Measurements from ENCODE around the gene AQP6.

AQP6 gene

DNA sequence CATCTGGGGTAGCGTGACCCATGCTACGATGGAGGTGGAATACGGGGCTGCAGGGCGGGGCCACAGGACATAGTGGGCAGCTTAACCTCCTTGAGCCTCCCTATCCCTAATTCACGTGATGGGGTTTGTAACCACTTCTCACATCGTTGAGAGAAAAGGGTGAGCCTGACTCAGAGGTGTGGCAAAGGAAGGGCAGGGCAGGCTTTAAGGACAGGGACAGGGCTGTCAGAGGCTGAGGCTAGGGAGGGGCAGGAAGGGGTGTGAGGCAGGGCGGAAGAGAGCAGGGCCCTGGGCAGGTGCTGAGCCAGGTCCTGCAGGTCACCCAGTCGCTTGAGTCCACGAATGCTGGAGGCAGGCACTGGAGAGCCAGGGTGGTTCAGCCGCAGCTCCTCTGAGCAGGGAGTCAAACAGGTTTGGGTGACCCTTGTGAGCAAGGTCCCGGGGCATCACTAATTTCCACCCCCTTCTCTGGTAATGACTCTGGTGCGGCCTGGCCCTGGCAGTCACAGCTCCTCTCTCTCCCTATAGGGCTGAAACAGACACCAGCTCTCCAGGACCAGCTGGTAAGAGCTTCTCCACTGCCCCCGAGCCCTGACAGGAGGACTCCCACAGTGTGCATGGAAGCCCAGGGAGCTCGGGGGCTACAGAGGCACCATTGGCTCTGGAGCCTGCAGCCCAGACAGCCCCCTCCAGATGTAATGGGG, 29.7 kb upstream of the AQP6 start:
- DNase-seq (ENCODE audit: low read depth, low spot score): no peak

- DNase-seq (ENCODE audit: low read depth, low spot score): no peak
Observed at GRCh38 chr12:49943625-49943960, 29.2 kb upstream of the AQP6 start.

DNA sequence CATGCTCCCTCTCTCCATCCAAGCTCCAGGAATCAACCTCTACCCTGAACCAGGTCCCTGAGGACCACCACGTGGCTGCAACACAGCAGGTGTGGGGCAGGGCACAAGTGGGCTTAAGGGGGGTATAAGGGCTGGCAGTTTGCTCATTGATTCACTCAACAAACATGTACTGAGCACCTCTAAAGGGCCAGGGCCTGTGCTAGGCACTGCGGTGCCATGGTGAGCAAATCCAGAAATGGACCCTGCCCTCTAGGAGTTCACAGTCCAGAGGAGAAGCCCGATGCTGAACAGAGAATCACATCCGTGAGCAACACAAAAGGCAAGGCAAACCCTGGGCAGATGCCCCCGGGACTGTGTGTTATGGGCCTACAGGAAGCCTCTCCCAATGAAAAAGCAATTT, 28.7 kb upstream of the AQP6 start:
- no peak for DNase-seq (ENCODE audit: low read depth, low spot score)

GRCh38 chr12:49944718-49945117, 28.0 kb upstream of the AQP6 start:
- DNase-seq (ENCODE audit: low read depth, low spot score): no peak

DNA sequence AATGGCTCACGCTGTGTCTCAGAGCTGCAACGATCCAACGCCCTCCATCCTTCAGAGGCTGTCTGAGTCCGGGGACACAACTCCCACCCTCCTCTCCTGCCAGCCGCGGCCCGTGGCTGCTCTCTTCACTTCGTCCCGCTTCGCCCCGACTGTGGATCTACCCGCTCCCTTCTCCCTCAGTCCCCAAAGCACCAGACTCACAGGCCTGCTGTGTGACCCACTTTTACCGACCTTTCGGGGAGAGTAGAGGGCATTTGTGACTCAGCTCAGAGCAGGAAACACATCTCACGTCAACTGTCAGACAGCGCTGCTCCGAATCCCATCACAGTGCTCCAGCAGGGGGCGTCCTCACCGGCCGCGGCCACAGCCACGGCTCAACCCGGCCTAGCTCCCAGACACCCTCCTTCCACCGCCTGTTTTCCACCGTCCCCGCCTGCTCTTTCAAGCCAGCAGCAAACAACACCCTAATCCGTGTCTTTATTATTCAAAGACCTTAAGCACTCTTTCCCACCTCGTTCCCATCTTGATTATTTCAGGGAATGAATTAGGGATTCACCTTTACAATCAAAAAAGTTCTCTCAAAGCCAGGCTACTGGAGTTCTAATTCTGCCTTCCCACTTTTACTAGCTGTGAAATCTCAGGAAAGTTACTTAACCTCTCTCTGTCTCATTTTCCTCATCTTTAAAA, 27.2 kb upstream of the AQP6 start:
- DNase-seq (ENCODE audit: low read depth, low spot score): peak; percentile 37

DNA sequence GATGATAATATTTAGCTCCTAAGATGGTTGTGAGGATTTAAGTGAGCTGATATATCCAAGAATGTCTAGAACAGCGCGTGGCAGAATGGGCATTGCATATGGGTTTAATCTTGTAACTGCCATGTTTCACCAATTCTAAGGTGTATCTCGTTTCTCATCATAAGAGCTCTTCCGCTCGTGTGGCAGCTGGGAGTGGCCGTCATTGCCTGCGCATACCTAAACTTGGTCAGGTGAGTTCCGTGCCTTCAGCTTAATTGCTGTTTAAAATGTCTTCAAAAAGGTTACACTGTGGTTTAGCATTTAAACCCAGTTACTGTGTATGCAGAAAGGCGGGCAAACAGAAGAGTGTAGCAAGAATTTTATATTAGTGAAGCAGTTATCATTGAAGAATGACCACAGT, 26.7 kb upstream of the AQP6 start:
- DNase-seq (ENCODE audit: low read depth, low spot score): no peak

GRCh38 chr12:49946497-49946896, 26.2 kb upstream of the AQP6 start:
- no peak for DNase-seq (ENCODE audit: low read depth, low spot score)

GRCh38 chr12:49947593-49948226, 25.0 kb upstream of the AQP6 start:
- DNase-seq (ENCODE audit: low read depth, low spot score): no peak

- no peak for DNase-seq (ENCODE audit: low read depth, low spot score)
Observed at GRCh38 chr12:49948866-49949845, 23.6 kb upstream of the AQP6 start.

- no peak for DNase-seq (ENCODE audit: low read depth, low spot score)
Observed at GRCh38 chr12:49949866-49950265, 22.9 kb upstream of the AQP6 start.

DNA sequence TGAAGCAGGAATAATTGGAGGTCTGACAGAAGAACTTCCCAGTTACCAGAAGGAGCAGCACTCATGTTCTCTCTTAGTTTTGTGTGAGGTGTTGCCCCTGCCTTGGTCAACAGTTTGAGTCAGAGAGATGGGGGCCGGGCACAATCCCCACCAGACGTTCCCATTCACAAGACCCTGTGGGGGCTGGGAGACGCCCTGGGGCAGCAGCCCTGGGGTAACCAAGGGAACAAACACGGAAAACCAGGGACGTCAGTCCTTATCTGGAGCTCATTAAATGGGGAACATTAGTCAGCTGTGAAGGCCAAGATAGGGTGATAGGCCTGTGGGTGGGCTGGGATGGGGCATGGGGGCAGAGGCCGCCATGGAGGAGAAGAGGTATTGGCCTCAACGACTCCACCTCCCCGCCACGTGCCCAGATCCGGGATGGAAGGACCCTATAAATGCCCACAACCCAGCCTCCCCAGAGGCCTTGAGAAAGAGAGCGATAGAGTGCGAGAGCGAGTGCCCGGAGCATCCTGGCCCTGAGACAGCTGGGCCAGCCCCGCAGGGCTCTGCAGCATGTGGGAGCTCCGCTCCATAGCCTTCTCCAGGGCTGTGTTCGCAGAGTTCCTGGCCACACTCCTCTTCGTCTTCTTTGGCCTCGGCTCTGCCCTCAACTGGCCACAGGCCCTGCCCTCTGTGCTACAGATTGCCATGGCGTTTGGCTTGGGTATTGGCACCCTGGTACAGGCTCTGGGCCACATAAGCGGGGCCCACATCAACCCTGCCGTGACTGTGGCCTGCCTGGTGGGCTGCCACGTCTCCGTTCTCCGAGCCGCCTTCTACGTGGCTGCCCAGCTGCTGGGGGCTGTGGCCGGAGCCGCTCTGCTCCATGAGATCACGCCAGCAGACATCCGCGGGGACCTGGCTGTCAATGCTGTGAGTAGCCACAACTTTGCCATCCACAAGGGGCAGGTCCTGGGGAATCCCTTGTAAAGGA, 22.2 kb upstream of the AQP6 start, which contains the start of gene AQP2:
Gene AQP2, plus strand, starts transcription at position 465 of the 979 bp plus-strand sequence. Its CDS starts 94 bp downstream, at position 559.
- DNase-seq (ENCODE audit: low read depth, low spot score): no peak

- no peak for DNase-seq (ENCODE audit: low read depth, low spot score)
Observed at GRCh38 chr12:49951411-49952240, 21.1 kb upstream of the AQP6 start.

DNA sequence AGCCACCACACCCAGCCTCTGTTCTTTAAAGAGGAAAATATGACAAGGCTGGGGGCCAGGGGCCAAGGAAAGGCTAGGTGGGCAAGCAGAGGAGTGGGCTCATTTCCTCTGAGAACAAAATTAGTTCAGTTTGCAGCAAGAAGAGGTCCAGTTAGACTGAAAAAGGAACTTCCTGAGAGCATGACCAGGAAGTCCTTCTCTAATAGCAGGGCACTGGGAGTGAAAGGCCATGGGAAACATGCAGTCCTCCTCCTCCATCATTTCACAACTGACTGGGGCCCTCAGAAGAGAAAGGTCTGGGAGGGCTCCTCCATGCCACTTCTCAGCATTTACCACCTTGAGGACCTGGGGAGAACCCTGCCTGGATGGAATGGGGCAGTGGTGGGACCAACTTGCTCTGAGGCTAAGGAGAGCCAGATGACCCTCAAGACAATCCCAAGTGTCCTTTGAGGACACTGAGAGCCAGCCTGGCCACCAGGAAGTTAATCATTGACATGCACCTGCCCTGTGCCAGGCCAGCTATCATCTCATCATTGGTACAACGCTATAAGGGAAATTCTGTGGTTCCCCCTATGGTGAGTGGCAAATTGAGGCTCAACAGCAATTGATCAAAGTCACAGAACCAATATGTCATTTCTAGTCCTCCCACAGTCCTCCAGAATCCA, 20.2 kb upstream of the AQP6 start:
- DNase-seq (ENCODE audit: low read depth, low spot score): no peak

DNA sequence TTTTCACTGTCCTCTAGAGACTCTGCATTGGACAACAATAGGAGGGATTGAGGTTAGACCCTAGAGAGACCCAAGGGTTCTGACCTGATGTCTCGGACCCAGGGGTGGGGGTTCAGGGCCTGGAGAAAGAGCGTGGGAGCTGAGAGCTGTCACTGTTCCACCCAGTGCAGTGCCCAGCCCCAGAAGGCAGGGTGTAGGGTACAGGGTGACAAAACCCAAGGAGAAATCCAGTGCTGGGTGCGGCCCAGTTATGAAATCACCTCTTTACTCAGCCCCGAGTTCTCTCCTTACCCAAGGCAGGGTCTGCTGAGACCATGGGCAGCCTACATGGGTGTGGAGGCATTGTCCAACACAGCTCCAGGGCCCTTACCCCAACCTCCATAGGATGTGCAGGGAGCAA, 19.6 kb upstream of the AQP6 start:
- no peak for DNase-seq (ENCODE audit: low read depth, low spot score)

DNA sequence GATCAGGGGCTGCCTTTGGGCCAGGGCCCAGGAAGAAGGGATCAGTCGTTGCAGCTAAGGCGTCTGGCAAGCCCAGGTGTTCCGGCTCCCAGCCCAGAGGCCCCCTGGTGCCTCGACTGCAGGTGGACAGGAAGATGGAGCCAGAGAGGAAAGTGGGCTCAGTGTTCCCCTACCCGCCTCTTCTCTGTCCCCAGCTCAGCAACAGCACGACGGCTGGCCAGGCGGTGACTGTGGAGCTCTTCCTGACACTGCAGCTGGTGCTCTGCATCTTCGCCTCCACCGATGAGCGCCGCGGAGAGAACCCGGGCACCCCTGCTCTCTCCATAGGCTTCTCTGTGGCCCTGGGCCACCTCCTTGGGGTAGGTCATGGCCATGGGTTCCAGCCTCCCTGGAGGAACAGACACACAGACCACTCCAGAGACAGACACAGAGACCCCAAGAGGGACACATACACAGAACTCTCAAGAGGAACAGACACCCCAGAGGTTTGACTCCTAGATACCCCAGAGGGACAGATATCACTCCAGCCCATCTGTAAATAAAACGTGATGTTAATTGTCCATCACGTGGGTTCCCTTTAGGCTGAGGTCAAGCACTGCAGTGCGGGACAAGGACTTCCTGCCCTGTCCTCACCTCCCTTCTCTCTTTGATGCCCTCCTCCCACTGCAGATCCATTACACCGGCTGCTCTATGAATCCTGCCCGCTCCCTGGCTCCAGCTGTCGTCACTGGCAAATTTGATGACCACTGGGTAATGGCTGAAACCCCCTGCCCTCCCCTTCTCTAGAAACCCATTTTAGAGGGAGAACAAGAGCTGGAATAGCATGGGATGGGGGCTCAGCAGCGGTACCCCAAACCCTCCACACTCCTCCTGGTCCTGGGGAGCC, 18.5 kb upstream of the AQP6 start:
- no peak for DNase-seq (ENCODE audit: low read depth, low spot score)

- no peak for DNase-seq (ENCODE audit: low read depth, low spot score)
Observed at GRCh38 chr12:49954863-49955830, 17.6 kb upstream of the AQP6 start.

All from smooth muscle cell of the brain vasculature (primary cell).